C4-2B (cell line): ENCODE results near the gene DNAH6.

Experiments
- ZFX ChIP-seq: fragments of 450-650 bp; IDR thresholded peaks from 2 replicates; pipeline ENCODE4 v1.6.1; 2017
- TF ChIP-seq, protein P1 (sequence below): fragments of 450-650 bp; conservative IDR thresholded peaks from 2 replicates; pipeline ENCODE4 v1.5.1; 2017; ENCODE audit warnings: mild to moderate bottlenecking

DNA sequence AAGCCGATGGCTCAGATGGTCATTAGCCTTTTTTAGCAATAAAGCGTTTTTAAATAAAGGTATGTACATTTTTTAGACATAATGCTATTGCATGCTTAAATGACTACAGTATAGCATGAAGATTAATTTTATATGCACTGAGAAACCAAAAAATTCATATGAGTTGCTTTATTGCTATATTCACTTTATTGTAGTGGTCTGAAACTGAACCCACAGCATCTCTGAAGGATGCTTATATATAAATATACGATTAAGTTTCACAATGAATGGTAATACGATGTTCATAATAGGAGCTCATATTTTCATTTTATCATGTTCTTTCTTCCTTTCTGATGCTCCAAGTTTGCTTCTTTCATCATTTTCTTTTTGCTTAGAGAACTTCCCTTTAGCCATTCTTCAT is 132.8 kb downstream of the DNAH6 start:
- TF ChIP-seq, protein P1, sequence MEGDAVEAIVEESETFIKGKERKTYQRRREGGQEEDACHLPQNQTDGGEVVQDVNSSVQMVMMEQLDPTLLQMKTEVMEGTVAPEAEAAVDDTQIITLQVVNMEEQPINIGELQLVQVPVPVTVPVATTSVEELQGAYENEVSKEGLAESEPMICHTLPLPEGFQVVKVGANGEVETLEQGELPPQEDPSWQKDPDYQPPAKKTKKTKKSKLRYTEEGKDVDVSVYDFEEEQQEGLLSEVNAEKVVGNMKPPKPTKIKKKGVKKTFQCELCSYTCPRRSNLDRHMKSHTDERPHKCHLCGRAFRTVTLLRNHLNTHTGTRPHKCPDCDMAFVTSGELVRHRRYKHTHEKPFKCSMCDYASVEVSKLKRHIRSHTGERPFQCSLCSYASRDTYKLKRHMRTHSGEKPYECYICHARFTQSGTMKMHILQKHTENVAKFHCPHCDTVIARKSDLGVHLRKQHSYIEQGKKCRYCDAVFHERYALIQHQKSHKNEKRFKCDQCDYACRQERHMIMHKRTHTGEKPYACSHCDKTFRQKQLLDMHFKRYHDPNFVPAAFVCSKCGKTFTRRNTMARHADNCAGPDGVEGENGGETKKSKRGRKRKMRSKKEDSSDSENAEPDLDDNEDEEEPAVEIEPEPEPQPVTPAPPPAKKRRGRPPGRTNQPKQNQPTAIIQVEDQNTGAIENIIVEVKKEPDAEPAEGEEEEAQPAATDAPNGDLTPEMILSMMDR, result no peak
- no peak for TF ChIP-seq ZFX
